Sigmoid colon (tissue), 4 donors: ENCODE measurements around the gene PRKD1.

Experiments
- EP300 ChIP-seq, 4 donors: sonication (generic); formaldehyde crosslinking; IDR thresholded peaks; one replicate each; pipeline ENCODE4 v1.6.1; 2017; ENCODE audit warnings: antibody characterized with exemption in 4 of 4
- POLR2A ChIP-seq, 2 donors: fragments of 450-650 bp; IDR thresholded peaks; one replicate each; pipeline ENCODE4 v1.6.1; 2016; ENCODE audit warnings: antibody characterized with exemption in 2 of 2, mild to moderate bottlenecking in 2 of 2, moderate library complexity in 2 of 2
- TF ChIP-seq, protein P1 (sequence below), 4 experiments: fragments of 450-650 bp in 3 of 4; fragments of 200-600 bp in 1 of 4; IDR thresholded peaks; one replicate each; pipeline ENCODE4 v1.5.1; 2016 to 2019; ENCODE audit warnings: antibody characterized with exemption in 4 of 4, mild to moderate bottlenecking in 3 of 4, moderate library complexity in 2 of 4

DNA sequence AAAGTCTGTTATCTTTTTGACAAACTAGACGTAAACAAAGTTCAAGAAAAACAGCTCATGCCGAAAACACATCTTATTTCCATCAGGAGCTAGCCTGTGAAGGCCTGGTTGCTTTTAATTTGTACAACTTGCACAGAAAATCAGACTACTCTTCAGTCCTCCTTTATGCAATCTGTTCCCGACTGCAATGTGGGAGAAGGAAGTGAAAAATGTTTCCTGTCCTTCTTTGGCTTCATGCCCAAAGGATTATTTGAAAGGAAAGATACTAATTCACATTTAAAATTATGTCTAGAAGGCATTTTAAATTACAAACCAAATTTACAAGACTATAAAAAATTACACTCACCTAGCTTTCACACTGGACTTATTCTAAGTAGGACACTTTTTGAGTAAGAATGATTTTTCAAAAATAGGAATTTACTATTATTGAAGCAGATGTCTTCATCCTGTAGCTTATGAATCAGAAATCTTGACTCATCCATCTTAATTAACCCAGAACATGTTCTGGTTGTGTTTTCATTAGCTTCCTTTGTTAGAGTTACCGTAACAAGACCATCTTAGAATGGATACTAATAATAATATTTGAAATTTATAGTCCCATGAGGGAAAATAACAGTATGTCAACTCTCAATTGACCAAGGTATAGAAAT is 272.6 kb downstream of the PRKD1 start:
- TF ChIP-seq, protein P1, sequence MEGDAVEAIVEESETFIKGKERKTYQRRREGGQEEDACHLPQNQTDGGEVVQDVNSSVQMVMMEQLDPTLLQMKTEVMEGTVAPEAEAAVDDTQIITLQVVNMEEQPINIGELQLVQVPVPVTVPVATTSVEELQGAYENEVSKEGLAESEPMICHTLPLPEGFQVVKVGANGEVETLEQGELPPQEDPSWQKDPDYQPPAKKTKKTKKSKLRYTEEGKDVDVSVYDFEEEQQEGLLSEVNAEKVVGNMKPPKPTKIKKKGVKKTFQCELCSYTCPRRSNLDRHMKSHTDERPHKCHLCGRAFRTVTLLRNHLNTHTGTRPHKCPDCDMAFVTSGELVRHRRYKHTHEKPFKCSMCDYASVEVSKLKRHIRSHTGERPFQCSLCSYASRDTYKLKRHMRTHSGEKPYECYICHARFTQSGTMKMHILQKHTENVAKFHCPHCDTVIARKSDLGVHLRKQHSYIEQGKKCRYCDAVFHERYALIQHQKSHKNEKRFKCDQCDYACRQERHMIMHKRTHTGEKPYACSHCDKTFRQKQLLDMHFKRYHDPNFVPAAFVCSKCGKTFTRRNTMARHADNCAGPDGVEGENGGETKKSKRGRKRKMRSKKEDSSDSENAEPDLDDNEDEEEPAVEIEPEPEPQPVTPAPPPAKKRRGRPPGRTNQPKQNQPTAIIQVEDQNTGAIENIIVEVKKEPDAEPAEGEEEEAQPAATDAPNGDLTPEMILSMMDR (IDR thresholded peaks at IDR 0.05): no peak
- no peak for TF ChIP-seq POLR2A (IDR thresholded peaks at IDR 0.05)
- no peak for TF ChIP-seq EP300 (IDR thresholded peaks at IDR 0.05)
